Stimulated activated CD8-positive, alpha-beta memory T cell treated with anti-CD3 and anti-CD28 coated beads, Interleukin-2, amount 100 ng/mL, for 48 hours (primary cell): ENCODE data around the gene DPEP2.
"Not testable (repeated sequence)": the region's sequence is repeated elsewhere in the genome, so short reads cannot be mapped to it uniquely, and the experiment has no call there.

Experiments
- DNase-seq, 2 donors: peaks; one replicate each; pipeline ENCODE4 v3.0.0-alpha.2; 2020; ENCODE audit warnings: low read depth in 2 of 2

The DPEP2 gene

GRCh38 chr16:67998779-67999688 is at the start of gene DPEP2:
Gene DPEP2, minus strand, starts transcription at chr16:67999484. Its CDS starts 6,272 bp downstream, at chr16:67993212.
- DNase-seq, result not testable (repeated sequence)

DNA sequence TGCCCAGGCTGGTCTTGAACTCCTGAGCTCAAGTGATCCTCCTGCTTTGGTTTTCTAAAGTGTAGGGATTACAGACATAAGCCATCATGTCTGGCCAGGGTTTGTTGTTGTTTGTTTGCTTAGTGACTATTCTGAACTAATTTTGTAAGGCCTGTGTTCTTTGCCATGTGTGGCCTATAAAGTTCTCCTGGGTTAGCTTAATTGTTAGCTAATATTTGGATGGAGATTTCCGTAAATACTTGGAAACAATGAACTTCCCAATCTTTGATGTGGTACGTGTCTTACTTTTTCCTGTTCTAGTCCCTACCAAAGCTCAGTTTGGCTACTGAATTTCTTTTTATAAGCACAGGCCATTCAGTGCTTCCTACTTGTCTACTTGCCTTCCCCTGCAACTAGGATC is 48.7 kb upstream of the DPEP2 start:
- no peak for DNase-seq

DNA sequence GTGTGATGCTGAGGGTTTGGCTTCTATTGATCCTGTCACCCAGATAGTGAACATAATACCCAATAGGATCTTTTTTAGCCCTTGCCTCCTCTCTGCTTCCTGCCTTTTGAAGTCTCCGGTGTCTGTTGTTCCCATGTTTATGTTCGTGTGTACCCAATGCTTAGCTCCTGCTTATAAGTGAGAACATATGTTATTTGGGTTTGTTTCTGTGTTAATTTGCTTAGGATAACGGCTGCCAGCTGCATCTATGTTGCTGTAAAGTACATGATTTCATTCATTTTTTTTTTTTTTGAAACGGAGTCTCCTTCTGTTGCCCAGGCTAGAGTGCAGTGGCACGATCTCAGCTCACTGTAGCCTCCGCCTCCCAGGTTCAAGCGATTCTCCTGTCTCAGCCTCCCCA is 46.8 kb upstream of the DPEP2 start:
- DNase-seq, result no peak

- DNase-seq, result no peak
Observed at GRCh38 chr16:68041783-68042182, 42.5 kb upstream of the DPEP2 start.

DNA sequence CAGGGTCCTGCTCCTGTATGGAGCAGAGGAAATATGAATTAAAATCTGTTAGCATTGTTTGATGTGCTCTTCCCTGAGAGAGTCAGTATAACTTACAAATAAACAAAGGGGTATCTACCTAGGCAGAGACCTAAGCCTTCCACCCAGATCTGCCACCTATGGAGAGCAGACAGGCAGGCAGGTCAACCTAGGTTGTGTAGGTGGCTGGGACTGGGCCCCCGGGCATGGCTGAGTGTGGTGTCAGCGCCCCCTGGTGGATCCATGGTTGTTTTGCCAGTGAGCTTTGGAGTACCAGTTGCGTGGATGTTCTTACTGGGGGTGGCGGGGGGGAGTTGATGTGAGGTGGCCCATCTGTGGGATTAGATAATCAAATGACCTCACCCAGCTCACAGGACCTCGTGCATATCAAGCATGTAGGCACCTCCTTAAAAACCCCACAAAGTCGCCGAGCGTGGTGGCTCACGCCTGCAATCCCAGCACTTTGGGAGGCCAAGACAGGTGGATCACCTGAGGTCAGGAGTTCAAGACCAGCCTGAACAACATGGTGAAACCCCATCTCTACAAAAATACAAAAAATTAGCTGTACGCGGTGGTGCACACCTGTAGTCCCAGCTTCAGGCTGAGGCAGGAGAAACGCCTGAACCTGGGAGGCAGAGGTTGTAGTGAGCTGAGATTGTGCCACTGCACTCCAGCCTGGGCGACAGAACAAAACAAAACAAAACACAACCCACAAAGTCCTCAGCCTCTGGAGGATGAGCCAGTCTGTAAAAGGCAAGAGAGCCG is 41.4 kb upstream of the DPEP2 start:
- peak; percentile 81 to 84 for DNase-seq

DNA sequence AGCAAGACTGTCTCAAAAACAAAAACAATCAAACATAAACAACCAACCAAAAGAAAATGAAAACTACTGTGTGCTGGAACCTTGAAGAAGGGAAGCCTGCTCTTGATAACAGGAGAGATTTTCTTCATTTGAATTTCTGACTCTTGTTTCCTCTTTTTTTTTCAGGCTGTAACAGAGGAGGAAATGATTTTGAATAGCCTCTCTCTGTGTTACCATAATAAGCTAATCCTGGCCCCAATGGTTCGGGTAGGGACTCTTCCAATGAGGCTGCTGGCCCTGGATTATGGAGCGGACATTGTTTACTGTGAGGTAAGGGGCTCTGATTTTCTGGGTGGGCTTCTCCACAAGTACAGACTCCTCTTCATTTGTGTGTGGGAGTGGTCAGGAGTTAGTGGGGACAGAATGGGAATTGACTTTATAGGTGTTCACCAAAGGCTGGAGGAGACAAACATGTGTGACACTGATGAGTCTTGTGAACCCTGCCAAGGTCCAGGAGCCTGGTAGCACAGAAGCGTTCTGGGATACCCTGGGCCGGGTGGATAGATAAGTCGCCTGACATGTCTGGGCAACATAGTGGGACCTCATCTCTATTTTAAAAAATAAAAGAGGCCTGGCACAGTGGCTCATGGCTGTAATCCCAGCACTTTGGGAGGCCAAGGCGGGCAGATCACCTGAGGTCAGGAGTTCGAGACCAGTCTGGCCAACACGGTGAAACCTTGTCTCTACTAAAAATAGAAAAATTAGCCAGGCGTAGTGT is 38.7 kb upstream of the DPEP2 start:
- no peak for DNase-seq

GRCh38 chr16:68035227-68035626 is 35.9 kb upstream of the DPEP2 start:
- no peak for DNase-seq

DNA sequence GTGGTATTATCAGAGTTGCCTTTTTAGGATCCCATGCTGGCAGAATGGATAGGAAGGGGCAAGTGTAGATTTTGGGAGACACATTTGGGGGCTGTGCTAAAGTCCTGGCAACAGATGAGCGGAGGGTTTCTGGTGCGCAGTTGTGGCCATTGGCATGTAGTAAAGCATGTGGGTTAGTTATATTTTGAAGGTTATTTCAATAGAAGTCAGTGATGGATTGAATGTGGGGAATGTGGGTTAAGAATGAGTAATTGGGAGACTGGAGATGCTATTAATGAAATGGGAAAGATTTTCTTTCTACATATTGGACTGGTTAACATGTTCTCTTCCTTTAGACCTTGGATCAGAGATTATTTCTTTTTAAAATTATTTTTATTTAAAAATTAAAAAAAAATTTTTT is 33.8 kb upstream of the DPEP2 start:
- no peak for DNase-seq

DNA sequence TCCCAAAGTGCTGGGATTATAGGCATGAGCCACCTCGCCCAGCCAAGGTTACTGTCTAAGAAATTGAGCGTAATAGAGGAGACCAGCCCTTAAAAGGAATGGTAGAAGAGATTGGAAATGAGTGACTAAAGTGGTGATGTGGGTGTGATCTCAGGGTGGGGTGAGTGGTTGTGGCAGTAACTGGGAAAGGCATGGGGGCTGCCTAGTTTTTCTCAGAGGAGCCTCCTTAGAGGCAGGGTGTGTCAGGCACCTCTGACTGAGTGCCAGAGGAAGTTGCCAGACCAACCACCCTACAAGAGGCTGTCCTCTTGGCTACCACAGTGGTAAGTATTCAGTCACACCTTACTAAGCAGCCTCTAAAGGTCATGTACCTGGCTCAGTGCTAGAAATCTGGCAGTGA is 32.7 kb upstream of the DPEP2 start:
- no peak for DNase-seq

DNA sequence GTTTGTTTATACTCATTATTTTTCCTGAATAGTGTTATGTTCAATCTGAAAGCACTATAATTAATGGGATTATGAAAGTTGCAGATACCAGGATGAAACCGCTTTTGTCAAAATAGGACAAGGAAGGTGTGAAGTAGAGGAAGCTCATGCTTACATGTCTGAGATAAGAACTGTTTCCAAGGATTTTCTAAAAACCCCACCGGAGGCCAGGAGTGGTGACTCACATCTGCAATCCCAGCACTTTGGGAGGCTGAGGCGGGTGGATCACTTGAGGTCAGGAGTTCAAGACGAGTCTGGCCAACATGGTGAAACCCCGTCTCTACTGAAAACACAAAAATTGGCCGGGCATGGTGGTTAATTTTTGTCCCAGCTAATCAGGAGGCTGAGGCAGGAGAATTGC is 30.8 kb upstream of the DPEP2 start:
- not testable (repeated sequence) for DNase-seq

GRCh38 chr16:68028996-68029395 is 29.7 kb upstream of the DPEP2 start:
- no peak for DNase-seq

DNA sequence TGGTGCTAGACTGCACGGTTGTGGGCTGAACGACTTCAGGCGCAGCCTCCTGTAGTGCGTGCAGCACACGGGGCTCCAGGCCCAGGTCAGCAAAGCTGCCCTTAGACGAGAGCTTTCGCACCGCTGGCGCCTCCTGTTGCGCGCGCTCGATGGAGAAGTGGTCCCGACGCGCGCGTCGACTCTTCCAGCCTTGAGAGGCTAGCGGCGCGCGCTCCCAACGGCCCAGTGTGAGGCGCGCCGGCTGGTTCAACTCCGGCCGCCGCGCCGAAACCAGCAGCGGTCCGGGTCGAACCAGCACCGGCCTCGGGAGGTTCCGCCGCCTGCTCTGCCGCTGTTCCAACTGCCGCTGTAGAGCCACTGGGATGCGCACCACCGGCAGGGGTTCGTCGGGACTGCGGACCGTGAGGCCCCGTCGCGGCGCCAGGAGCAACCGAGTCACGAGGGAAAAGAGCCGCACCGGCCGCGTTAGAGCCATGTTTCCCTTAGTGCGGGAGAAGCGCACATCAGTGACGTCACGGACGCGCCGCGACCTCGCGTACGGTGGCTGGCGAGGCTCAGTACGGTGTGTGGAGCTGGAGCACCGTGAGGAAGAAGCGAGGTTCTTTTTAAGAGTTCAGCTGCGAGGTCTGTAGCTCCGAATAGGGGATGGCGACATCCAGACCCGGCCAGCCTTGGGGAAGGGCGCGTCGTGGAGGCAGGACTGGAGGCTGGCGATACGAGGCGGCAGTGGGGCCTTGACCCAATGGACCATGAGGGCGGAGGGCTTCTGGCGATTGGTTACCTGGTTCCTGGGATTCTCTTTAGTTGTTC is 23.6 kb upstream of the DPEP2 start, which contains the start of the genes DDX28 and DUS2:
Gene DDX28 (minus strand): TSS at position 505 of the 810 bp plus-strand sequence. CDS start 30 bp downstream, at position 475.
Gene DUS2 (plus strand): TSS at position 557 of the 810 bp plus-strand sequence. CDS start 14,740 bp downstream, outside the sequence.
- DNase-seq, result peak; percentile 87 to 92

- DNase-seq, result no peak
Observed at GRCh38 chr16:68022278-68022727, 23.0 kb upstream of the DPEP2 start.

- DNase-seq, result no peak
Observed at GRCh38 chr16:68021490-68021889, 22.2 kb upstream of the DPEP2 start.

DNA sequence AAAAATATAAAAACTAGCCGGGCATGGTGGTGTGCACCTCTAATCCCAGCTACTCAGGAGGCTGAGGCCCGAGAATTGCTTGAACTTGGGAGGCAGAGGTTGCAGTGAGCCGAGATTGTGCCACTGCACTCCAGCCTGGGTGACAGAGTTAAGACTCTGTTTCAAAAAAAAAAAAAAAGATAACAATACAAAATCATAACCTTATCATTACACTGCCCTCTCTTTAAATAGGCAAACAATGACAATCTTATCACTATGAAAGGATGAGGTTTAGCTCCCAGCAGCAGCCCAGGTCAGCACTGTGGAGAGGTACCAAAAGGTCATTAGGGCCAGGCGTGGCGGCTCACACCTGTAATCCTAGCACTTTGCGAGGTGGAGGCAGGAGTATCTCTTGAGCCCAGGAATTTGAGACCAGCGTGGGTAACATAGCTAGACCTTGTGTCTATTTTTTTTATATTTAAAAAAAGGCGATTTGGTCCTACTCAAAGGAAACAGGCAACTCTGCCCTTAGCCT is 19.9 kb upstream of the DPEP2 start:
- DNase-seq, result no peak

- DNase-seq, result no peak
Observed at GRCh38 chr16:68015681-68016080, 16.4 kb upstream of the DPEP2 start, which contains the start of gene DPEP2NB. Gene DPEP2NB, minus strand, starts transcription at chr16:68015911. Its CDS starts 141 bp downstream, at chr16:68015770.

- DNase-seq, result no peak
Observed at GRCh38 chr16:68013440-68013839, 14.2 kb upstream of the DPEP2 start.

DNA sequence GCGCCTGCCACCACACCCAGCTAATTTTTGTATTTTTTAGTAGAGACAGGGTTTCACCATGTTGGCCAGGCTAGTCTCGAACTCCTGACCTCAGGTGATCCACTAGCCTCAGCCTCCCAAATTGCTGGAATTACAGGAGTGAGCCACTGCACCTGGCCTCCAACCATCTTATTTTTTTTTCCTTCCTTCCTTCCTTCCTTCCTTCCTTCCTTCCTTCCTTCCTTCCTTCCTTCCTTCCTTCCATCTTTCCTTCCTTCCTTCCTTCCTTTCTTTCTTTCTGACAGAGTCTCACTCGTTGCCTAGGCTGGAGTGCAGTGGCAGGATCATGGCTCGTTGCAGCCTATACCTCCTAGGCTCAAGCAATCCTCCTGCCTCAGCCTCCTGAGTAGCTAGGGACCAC is 10.6 kb upstream of the DPEP2 start:
- DNase-seq, result not testable (repeated sequence)

DNA sequence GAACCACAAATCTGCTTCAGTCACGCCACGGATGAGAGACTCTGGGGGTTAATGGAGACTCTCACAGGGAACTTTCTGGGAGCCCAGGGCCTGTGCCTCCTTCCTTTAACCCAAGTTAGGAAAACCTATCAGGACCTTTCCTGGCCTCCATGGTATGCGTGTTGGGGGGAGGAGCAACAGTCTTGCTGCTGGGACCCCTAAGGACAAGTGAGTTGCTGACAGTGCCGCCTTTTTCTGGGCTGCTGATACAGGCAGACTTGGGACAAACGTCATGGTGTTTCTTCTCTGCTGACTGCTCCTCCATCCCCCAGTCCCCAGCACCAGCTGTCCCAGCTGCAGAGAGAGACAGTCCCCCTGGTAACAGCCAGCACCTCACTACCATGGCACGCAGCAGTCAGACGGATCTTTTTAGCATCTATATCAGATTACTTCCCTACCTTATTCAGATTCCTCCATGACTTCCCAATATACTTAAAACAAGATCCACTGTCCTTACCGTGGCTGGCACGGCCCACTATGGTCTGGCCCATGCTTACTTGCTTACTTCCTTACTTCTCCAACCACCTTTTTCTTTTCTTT is 10.0 kb upstream of the DPEP2 start:
- no peak for DNase-seq

DNA sequence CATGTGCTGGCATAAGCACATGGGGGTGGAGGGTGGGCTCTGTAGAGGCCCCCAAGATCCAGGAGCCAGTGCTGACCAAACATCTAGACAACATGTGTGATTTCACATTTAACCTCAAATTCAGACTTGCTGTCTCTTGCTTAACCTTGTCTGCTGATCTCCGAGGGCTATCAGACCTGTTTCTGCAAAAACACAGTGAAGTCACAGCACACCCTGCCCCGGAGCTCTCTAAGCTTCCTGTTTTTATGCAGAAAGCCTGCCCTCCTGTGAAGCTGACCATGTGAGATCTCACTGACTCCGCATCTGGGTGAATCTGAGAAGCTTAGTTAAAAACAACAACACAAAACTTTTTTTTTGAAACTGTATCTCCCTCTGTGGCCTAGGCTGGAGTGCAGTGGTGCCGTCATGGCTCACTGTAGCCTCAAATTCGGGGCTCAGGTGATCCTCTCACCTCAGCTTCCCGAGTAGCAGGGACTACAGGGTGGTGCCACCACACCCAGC is 6.6 kb upstream of the DPEP2 start:
- no peak for DNase-seq
